Colonic mucosa (tissue), 4 donors: Measurements from ENCODE around the gene FAM234B. TPM values are rescaled to one million over a fixed set of nuclear protein-coding genes. Genes with fewer than 3 reads are reported as not detected.

Source experiments
- DNase-seq: peaks from one replicate; pipeline ENCODE4 v3.0.0-alpha.2; 2020
- H3K27ac ChIP-seq: fragments of 200-600 bp; one replicate; pipeline ENCODE4 v1.8.0; 2021
- H3K27me3 ChIP-seq: fragments of 200-600 bp; one replicate; pipeline ENCODE4 v1.8.0; 2021
- H3K36me3 ChIP-seq: fragments of 200-600 bp; one replicate; pipeline ENCODE4 v1.8.0; 2021
- H3K4me1 ChIP-seq: fragments of 200-600 bp; one replicate; pipeline ENCODE4 v1.8.0; 2021; ENCODE audit warnings: mild to moderate bottlenecking
- H3K4me3 ChIP-seq: fragments of 200-600 bp; one replicate; pipeline ENCODE4 v1.8.0; 2021
- H3K9ac ChIP-seq, 2 donors: one replicate each; pipeline ENCODE4 v1.7.0; 2013; ENCODE audit warnings: control low read depth in 2 of 2, low read depth in 2 of 2, low read length in 2 of 2
- H3K9me3 ChIP-seq: fragments of 200-600 bp; one replicate; pipeline ENCODE4 v1.8.0; 2021
- intact Hi-C: fragments of 100-400 bp; cut with DNase I; formaldehyde crosslinking; loops from one replicate; pipeline ENCODE4 v1.14.1; 2022
- total RNA-seq, 2 donors: library from RNA; stranded (reverse); fragmentation: NEBNext Ultra II Directional in 1 of 2; extraction: Animal tissue kit (Norgen Biotek cat#: 25700) in 1 of 2; gene quantifications; one replicate each; pipeline ENCODE4 v1.2.1, GENCODE V29; 2021
- TF ChIP-seq, protein P1 (sequence below): fragments of 200-600 bp; IDR thresholded peaks from one replicate; pipeline ENCODE4 v1.8.0; 2022; ENCODE audit warnings: antibody characterized with exemption, mild to moderate bottlenecking
- donor health status: healthy.
- donor health status: DM: no; HTN: no; CAD: no.
- donor health status: DM: no; HTN: no; CAD: no.

The FAM234B gene
- total RNA-seq, 2 donors from 2014 or later, result 1.5 to 2.0 TPM

DNA sequence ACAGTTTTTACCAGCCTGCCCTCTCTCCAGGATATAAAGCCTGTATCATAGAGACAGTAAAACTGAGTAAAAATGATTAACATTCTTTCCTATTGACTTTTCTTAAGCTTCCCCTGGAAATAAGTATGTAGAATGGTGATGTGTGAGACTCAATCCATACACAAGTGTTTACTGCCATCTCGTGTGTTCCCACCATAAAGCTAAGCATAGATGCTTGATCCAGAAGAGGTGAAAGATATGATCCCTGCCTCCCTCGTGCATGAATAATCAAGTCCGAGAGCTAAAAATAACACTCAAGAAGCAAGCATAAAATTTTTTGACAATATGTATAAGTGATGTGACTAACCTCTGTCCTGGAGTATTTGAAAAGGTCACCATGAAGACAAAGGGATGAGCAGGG, 76.2 kb downstream of the FAM234B start:
- H3K27me3 ChIP-seq, result no peaks in the 10 kb centered on the region
- H3K9ac ChIP-seq, result no peak overlapping the region
- no peaks in the 10 kb centered on the region for H3K36me3 ChIP-seq
- H3K27ac ChIP-seq, result no peak overlapping the region
- H3K4me1 ChIP-seq, result no peaks in the 10 kb centered on the region
- intact Hi-C loops, result no loop called here
- H3K4me3 ChIP-seq, result no peak overlapping the region
- no peaks in the 10 kb centered on the region for H3K9me3 ChIP-seq
- DNase-seq, result no peak
- TF ChIP-seq, protein P1, sequence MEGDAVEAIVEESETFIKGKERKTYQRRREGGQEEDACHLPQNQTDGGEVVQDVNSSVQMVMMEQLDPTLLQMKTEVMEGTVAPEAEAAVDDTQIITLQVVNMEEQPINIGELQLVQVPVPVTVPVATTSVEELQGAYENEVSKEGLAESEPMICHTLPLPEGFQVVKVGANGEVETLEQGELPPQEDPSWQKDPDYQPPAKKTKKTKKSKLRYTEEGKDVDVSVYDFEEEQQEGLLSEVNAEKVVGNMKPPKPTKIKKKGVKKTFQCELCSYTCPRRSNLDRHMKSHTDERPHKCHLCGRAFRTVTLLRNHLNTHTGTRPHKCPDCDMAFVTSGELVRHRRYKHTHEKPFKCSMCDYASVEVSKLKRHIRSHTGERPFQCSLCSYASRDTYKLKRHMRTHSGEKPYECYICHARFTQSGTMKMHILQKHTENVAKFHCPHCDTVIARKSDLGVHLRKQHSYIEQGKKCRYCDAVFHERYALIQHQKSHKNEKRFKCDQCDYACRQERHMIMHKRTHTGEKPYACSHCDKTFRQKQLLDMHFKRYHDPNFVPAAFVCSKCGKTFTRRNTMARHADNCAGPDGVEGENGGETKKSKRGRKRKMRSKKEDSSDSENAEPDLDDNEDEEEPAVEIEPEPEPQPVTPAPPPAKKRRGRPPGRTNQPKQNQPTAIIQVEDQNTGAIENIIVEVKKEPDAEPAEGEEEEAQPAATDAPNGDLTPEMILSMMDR, result no peak

DNA sequence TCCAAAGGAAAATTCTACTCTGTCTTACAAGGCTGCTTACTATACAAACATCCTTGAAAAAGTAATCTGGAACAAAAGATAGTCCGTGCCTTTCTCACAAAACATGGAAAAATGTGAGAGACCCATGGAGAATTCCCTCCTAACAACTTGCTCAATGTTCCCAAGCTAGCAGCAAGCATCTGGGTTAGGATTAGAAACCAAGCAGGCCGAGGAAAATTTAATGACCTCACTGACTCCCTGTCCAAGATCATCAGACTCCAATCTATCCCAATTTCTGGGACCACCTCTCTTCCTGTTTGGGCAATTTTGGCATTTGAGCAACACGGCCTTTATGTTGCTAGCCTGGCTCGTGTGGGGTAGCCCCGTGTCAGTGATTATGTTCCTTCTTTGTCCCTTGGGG, 77.4 kb downstream of the FAM234B start:
- Histone ChIP-seq H3K27me3 (no peaks in the 10 kb centered on the region), H3K9ac (no peak overlapping the region), H3K4me1 (no peaks in the 10 kb centered on the region), H3K36me3 (no peaks in the 10 kb centered on the region), H3K9me3 (no peaks in the 10 kb centered on the region), H3K4me3 (no peak overlapping the region), H3K27ac (no peak overlapping the region)
- DNase-seq, result no peak
- intact Hi-C loops, result no loop called here
- TF ChIP-seq, protein P1, result no peak

DNA sequence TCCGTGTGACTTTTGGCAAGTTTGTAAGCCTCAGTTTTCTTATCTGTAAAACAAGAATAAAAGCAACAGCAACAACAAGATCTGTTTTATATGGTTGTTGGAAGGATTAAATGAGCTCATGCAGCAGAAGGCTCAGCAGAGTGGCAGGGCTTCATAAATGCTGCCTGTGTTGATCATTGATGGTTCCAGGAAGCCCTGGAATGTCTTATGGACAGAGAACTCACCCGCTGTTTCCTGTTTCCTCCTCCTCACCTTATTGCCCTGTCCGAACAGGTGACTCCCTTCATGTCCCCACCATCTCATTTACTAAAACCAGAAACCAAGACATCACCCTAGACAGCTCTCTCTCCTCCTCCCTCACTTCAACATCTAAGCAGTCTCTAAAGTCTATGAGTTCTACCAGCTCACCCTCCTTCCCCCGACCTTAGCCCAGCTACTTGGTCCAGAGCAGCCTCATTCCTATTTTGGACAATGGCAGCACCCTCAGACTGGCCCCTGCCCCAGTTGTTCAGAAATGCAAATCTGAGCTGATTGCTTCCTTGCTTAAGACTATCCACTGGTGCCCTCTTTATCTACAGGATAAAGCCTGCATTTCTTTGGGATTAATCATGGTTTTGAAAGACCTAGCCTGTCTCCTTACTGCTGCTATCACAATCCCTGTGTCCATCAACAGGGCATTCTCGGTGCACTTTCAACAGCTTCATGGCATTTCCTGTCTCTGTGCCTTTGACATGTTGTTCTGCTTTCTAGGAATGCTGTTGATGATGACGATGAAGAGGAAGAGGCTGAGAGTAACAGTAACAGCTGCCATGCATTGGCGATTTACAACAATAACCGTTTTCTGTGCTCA, 80.7 kb downstream of the FAM234B start:
- no peak overlapping the region for H3K27ac ChIP-seq
- no peaks in the 10 kb centered on the region for H3K27me3 ChIP-seq
- no peak overlapping the region for H3K9ac ChIP-seq
- TF ChIP-seq, protein P1, result no peak
- no peaks in the 10 kb centered on the region for H3K4me1 ChIP-seq
- DNase-seq, result no peak
- H3K36me3 ChIP-seq, result no peaks in the 10 kb centered on the region
- H3K4me3 ChIP-seq, result no peak overlapping the region
- no peaks in the 10 kb centered on the region for H3K9me3 ChIP-seq
- intact Hi-C loops, result no loop called here

DNA sequence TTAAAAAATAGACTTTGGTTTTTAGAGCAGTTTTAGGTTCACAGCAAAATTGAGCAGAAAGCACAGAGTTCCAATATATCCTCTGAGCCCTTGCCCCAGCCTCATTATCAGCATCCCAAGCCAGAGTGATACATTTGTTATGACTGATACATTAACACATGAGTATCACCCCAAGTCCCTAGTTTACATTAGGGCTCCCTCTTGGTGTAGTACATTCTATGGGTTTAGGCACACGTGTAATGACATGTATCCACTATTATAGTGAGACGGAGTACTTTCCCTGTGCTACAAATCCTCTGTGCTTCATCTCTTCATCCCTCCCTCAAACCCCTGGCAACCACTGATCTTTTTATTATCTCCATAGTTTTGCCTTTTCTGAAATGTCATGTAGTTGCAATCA, 81.8 kb downstream of the FAM234B start:
- Histone ChIP-seq H3K27me3 (no peaks in the 10 kb centered on the region), H3K4me1 (no peaks in the 10 kb centered on the region), H3K36me3 (no peaks in the 10 kb centered on the region), H3K27ac (no peak overlapping the region), H3K4me3 (no peak overlapping the region), H3K9ac (no peak overlapping the region), H3K9me3 (no peaks in the 10 kb centered on the region)
- intact Hi-C loops, result no loop called here
- TF ChIP-seq, protein P1, result no peak
- DNase-seq, result no peak

DNA sequence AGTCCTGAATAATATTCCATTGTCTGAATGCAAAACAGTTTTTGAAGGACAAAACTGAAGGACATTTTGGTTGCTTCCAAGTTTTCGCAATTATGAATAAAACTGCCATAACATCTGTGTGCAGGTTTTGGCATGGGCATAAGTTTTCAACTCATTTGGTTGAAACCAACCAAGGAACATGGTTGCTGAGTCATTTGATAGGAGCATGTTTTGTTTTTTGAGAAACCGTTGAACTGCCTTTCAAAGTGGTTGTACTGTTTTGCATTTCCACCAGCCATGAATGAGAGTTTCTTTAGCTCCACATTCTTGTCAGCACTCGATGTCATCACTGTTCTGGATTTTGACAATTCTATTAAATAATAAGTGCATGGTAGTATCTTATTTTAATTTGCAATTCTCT, 82.3 kb downstream of the FAM234B start:
- H3K9ac ChIP-seq, result no peak overlapping the region
- no peaks in the 10 kb centered on the region for H3K36me3 ChIP-seq
- no peak overlapping the region for H3K4me3 ChIP-seq
- H3K27me3 ChIP-seq, result no peaks in the 10 kb centered on the region
- intact Hi-C loops, result no loop called here
- no peak overlapping the region for H3K27ac ChIP-seq
- no peak for DNase-seq
- TF ChIP-seq, protein P1, result no peak
- no peaks in the 10 kb centered on the region for H3K4me1 ChIP-seq
- no peaks in the 10 kb centered on the region for H3K9me3 ChIP-seq
